DND-41 (cell line): ENCODE results near the gene LMAN2.

Experiments
- ATAC-seq: fragments of 200-7000 bp; cut with Tn5 transposase; 3 replicates; pipeline ENCODE4 v1.9.1; 2021; ENCODE audit warnings: low read depth; ENCODE audit not compliant: insufficient read depth
- DNase-seq: peaks from one replicate; pipeline ENCODE4 v3.0.0-alpha.2; 2020
- H2AFZ ChIP-seq: 2 replicates; pipeline ENCODE4 v1.6.0; 2012; ENCODE audit warnings: low read depth, low read length
- H3K27ac ChIP-seq: 2 replicates; pipeline ENCODE4 v1.5.1; 2012; ENCODE audit warnings: low read length, inconsistent platforms
- H3K27me3 ChIP-seq: fragments of 200-600 bp; sonication (generic); 2 replicates; pipeline ENCODE4 v1.6.0; 2012; ENCODE audit warnings: low read length, mild to moderate bottlenecking, inconsistent platforms; ENCODE audit not compliant: insufficient read depth, poor library complexity
- H3K36me3 ChIP-seq: 2 replicates; pipeline ENCODE4 v1.5.1; 2012; ENCODE audit warnings: low read length, inconsistent platforms; ENCODE audit not compliant: insufficient read depth
- H3K4me1 ChIP-seq: 2 replicates; pipeline ENCODE4 v1.5.1; 2012; ENCODE audit warnings: mild to moderate bottlenecking, low read length; ENCODE audit not compliant: insufficient read depth
- H3K4me2 ChIP-seq: 2 replicates; pipeline ENCODE4 v1.6.0; 2012; ENCODE audit warnings: mild to moderate bottlenecking, moderate library complexity, low read length, inconsistent platforms; ENCODE audit not compliant: insufficient read depth
- H3K4me3 ChIP-seq, 2 experiments: fragments of 200-600 bp in 1 of 2; shearing (Covaris generic) in 1 of 2; 2 replicates each; pipeline ENCODE4 v1.5.1; 2012 to 2016; ENCODE audit warnings: inconsistent platforms in 2 of 2, low read length in 2 of 2, mild to moderate bottlenecking in 2 of 2, low read depth in 1 of 2, moderate library complexity in 1 of 2
- H3K79me2 ChIP-seq: 2 replicates; pipeline ENCODE4 v1.6.0; 2012; ENCODE audit warnings: low read length, inconsistent platforms; ENCODE audit not compliant: insufficient read depth
- H3K9ac ChIP-seq: 2 replicates; pipeline ENCODE4 v1.6.0; 2012; ENCODE audit warnings: low read depth, mild to moderate bottlenecking, inconsistent platforms, low read length, moderate library complexity
- H3K9me3 ChIP-seq: 2 replicates; pipeline ENCODE4 v1.5.1; 2012; ENCODE audit warnings: low read length, moderate library complexity, mild to moderate bottlenecking, inconsistent platforms; ENCODE audit not compliant: insufficient read depth, severe bottlenecking
- H4K20me1 ChIP-seq: 2 replicates; pipeline ENCODE4 v1.6.0; 2012; ENCODE audit warnings: low read length; ENCODE audit not compliant: insufficient read depth
- CTCF ChIP-seq: IDR thresholded peaks from 2 replicates; pipeline ENCODE4 v1.5.1; 2012; ENCODE audit warnings: borderline replicate concordance, low read length, moderate library complexity, mild to moderate bottlenecking; ENCODE audit not compliant: poor library complexity, severe bottlenecking; ENCODE audit errors: extremely low read depth
- EZH2 ChIP-seq: IDR thresholded peaks from 3 replicates; pipeline ENCODE4 v1.6.1; 2012; ENCODE audit warnings: borderline replicate concordance, low read depth, mild to moderate bottlenecking, moderate library complexity, low read length, inconsistent platforms; ENCODE audit not compliant: severe bottlenecking

LMAN2 gene

GRCh38 chr5:177396807-177397206 lies 45.3 kb upstream of the LMAN2 start:
- Histone ChIP-seq H3K9ac (no peak overlapping the region), H3K9me3 (no peaks in the 10 kb centered on the region), H3K4me2 (no peak overlapping the region), H3K79me2 (no peaks in the 10 kb centered on the region), H3K4me1 (no peaks in the 10 kb centered on the region), H4K20me1 (peaks cover 6% of the 10 kb centered on the region), H3K27ac (no peak overlapping the region), H3K36me3 (no peaks in the 10 kb centered on the region), H3K27me3 (peaks cover 4% of the 10 kb centered on the region), H2AFZ (no peak overlapping the region), H3K4me3 (no peak overlapping the region)
- no peak for ATAC-seq
- DNase-seq, result no peak
- TF ChIP-seq EZH2, result no peak
- TF ChIP-seq CTCF, result no peak

GRCh38 chr5:177396078-177396477 lies 44.6 kb upstream of the LMAN2 start:
- Histone ChIP-seq H3K4me2 (no peak overlapping the region), H2AFZ (no peak overlapping the region), H4K20me1 (peaks cover 3% of the 10 kb centered on the region; the same call in 1 of the 2 replicates), H3K79me2 (no peaks in the 10 kb centered on the region), H3K36me3 (no peaks in the 10 kb centered on the region), H3K4me1 (peaks cover under 1% of the 10 kb centered on the region; the same call in 1 of the 2 replicates), H3K27ac (no peak overlapping the region), H3K27me3 (no peaks in the 10 kb centered on the region), H3K4me3 (no peak overlapping the region), H3K9ac (no peak overlapping the region), H3K9me3 (no peaks in the 10 kb centered on the region)
- TF ChIP-seq CTCF, result no peak
- TF ChIP-seq EZH2, result no peak
- no peak for DNase-seq
- no peak for ATAC-seq

GRCh38 chr5:177393990-177394389 lies 42.5 kb upstream of the LMAN2 start:
- H2AFZ ChIP-seq, result no peak overlapping the region
- H3K4me2 ChIP-seq, result no peak overlapping the region
- no peak for ATAC-seq

More at GRCh38 chr5:177393990-177394389, 42.5 kb upstream of the LMAN2 start:
- Histone ChIP-seq H3K79me2 (no peaks in the 10 kb centered on the region), H3K9me3 (no peaks in the 10 kb centered on the region), H3K27ac (no peak overlapping the region), H3K4me1 (peaks cover 6% of the 10 kb centered on the region), H3K9ac (no peak overlapping the region), H3K4me3 (no peak overlapping the region), H4K20me1 (peaks cover 3% of the 10 kb centered on the region; the same call in 1 of the 2 replicates), H3K36me3 (no peaks in the 10 kb centered on the region), H3K27me3 (peaks cover 13% of the 10 kb centered on the region)
- DNase-seq, result no peak
- TF ChIP-seq CTCF (no peak), EZH2 (no peak)
